Gastrocnemius medialis (tissue), 4 donors: ENCODE results near the gene COL27A1.

ENCODE experiments used
- POLR2A ChIP-seq, 2 donors: fragments of 450-650 bp; IDR thresholded peaks; one replicate each; pipeline ENCODE4 v1.6.1; 2017; ENCODE audit warnings: antibody characterized with exemption in 2 of 2, mild to moderate bottlenecking in 2 of 2, moderate library complexity in 2 of 2
- TF ChIP-seq, protein P1 (sequence below), 5 experiments: fragments of 450-650 bp in 3 of 5; fragments of 200-600 bp in 2 of 5; sonication (generic) in 2 of 5; IDR thresholded peaks in 4 of 5; conservative IDR thresholded peaks in 1 of 5; 1 replicate in 4 of 5; 2 replicates in 1 of 5; pipeline ENCODE4 v1.5.1; 2016 to 2019; ENCODE audit warnings: antibody characterized with exemption in 5 of 5, mild to moderate bottlenecking in 3 of 5, moderate library complexity in 3 of 5

DNA sequence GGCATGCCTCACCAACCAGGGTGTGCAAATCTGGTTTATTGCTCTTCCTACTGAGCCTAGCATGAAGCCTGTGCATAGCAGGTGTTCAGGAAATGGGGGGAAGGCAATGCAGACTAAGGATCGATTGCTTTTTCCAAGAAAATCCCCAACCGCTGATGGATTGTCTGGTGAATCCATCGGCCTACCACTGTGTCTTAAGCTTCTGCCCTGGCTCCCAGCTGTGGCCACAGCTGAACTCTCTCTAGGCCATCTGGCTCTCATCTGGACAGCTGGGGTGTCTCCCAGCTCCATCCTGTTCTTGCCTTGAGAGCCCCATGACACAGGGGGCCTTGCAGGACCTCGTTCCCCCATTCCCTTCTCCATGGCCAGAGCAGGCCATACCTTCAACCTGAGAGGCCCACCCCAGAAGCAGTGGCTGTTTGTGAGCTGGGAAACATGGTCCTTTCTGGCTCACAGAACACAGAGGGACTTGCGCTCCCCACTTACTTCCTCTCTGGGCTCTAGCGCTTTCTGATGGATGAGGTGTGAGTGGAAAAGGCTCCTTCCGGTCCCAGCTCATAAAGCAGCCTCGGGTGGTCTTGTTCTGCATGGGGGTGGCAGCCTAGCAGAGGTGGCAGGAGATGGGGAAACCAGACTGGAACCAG, 41.8 kb downstream of the COL27A1 start:
- TF ChIP-seq, protein P1, sequence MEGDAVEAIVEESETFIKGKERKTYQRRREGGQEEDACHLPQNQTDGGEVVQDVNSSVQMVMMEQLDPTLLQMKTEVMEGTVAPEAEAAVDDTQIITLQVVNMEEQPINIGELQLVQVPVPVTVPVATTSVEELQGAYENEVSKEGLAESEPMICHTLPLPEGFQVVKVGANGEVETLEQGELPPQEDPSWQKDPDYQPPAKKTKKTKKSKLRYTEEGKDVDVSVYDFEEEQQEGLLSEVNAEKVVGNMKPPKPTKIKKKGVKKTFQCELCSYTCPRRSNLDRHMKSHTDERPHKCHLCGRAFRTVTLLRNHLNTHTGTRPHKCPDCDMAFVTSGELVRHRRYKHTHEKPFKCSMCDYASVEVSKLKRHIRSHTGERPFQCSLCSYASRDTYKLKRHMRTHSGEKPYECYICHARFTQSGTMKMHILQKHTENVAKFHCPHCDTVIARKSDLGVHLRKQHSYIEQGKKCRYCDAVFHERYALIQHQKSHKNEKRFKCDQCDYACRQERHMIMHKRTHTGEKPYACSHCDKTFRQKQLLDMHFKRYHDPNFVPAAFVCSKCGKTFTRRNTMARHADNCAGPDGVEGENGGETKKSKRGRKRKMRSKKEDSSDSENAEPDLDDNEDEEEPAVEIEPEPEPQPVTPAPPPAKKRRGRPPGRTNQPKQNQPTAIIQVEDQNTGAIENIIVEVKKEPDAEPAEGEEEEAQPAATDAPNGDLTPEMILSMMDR (IDR thresholded peaks at IDR 0.05 in 4 of 5, conservative IDR thresholded peaks at IDR 0.05 in 1 of 5), result no peak
- TF ChIP-seq POLR2A (IDR thresholded peaks at IDR 0.05), result no peak
